Activated naive CD8-positive, alpha-beta T cell treated with anti-CD3 and anti-CD28 coated beads, Interleukin-2, amount 50 U/mL, for 16 hours (primary cell): ENCODE measurements around the gene IKZF3.
"Not testable (repeated sequence)": the region's sequence is repeated elsewhere in the genome, so short reads cannot be mapped to it uniquely, and the experiment has no call there.

ENCODE experiments used
- DNase-seq: peaks from one replicate; pipeline ENCODE4 v3.0.0-alpha.2; 2020; ENCODE audit warnings: low read depth, low spot score

IKZF3 gene

GRCh38 chr17:39716879-39717536 is 147.1 kb downstream of the IKZF3 start:
- DNase-seq, result no peak

GRCh38 chr17:39716073-39716818 is 147.9 kb downstream of the IKZF3 start:
- no peak for DNase-seq

GRCh38 chr17:39715375-39716072 is 148.6 kb downstream of the IKZF3 start:
- no peak for DNase-seq

GRCh38 chr17:39714234-39714633 is 149.9 kb downstream of the IKZF3 start:
- DNase-seq, result no peak

GRCh38 chr17:39711851-39712250 is 152.3 kb downstream of the IKZF3 start:
- DNase-seq, result no peak

- not testable (repeated sequence) for DNase-seq
Observed at GRCh38 chr17:39711071-39711470, 153.0 kb downstream of the IKZF3 start.

- DNase-seq, result no peak
Observed at GRCh38 chr17:39709998-39710964, 153.8 kb downstream of the IKZF3 start.

GRCh38 chr17:39709319-39709997 is 154.7 kb downstream of the IKZF3 start:
- DNase-seq, result no peak
